Right renal pelvis (tissue), 4 donors: ENCODE results near the gene PTGDR. TPM values are rescaled to one million over a fixed set of nuclear protein-coding genes. Genes with fewer than 3 reads are reported as not detected.
A peak's percentile ranks its signal among the peaks of the same experiment; 100 is the strongest.

ENCODE experiments used
- DNase-seq, 4 donors: peaks; one replicate each; pipeline ENCODE4 v3.0.0-alpha.2; 2013; ENCODE audit warnings: low read depth in 4 of 4, low spot score in 3 of 4, missing footprints in 1 of 4
- polyA plus RNA-seq, 4 donors: library from polyadenylated mRNA; unstranded; fragments of 120-200 nt; gene quantifications; one replicate each; pipeline ENCODE4 v1.2.1, GENCODE V29; 2013; ENCODE audit not compliant: insufficient read length in 4 of 4

The PTGDR gene
- polyA plus RNA-seq, 4 donors, result 0.31 to 0.60 (median 0.53) TPM

DNA sequence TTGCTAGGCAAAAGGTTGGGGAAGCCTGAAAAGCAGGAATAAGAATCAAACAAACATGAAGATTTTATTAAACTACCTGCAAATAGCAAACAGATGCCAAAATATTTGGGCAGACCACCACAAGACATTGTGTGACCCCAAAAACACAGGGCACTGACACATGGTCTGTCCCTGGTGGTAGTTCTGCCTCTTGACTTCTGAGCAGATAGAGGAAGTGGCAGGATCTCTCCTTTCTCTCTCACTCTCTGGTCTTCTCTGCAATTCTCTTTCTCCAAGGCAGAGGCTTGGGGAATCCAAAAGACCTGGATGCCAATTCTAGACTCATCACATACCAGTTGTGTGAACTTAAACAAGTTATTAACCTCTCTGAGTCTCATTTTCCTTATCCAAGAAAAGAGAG, 4.3 kb upstream of the PTGDR start:
- DNase-seq, result no peak

DNA sequence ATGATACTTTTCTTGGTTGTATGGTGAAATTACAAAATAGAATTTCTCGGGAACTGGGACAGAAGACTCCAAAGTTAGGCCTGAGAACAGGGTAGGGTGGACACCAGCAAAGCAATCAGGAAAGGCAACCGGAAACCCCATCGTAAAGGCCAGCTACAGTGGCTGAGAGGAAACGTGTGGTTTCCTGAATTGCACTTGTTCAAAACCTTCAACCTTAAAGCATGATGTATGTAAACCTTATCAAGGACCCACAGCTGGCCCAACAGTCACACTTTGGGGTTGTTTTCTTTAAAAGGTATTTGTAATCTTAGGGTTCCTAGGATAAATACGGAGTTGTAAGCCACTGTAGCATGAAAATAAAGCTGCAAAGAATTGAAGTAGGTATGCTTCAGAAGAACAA, 2.2 kb upstream of the PTGDR start:
- no peak for DNase-seq

DNA sequence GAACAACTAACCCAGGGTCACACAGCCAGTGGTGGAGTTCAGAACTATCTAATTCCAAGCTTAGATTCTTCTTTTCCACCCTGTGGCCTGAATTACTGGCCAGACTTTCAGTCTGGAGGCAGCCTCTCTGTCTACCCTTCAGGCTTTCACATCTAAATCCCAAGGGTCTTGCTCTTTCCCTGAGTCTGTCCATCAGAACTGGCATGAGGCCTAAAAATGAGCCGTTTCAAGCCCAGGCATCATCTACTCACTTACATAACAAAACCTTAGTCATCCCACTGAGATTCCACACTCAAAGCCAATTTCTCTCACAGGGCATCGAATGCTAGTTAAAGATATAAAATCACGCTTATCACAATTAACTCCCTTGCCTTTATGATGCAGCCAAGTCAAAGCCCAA, 1.3 kb upstream of the PTGDR start:
- no peak for DNase-seq

DNA sequence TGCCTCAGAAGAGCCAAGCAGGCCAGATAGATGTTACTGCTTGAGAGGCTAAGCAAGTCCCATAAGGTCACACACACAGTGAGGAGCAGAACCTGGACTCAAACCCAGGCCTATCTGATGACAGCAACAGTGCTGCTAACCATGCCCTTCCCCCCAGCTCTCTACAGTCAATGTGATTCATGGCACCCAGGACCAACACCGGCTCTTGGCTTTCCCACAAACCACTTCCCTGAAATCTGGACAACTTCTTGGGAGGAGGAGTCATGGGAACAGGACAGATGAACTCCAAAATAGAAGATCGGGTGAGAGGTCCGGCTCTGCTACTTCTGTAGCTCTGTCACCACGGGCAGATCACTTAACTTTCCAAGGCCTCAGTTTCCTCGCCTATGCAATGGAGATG, 716 bp upstream of the PTGDR start:
- no peak for DNase-seq

DNA sequence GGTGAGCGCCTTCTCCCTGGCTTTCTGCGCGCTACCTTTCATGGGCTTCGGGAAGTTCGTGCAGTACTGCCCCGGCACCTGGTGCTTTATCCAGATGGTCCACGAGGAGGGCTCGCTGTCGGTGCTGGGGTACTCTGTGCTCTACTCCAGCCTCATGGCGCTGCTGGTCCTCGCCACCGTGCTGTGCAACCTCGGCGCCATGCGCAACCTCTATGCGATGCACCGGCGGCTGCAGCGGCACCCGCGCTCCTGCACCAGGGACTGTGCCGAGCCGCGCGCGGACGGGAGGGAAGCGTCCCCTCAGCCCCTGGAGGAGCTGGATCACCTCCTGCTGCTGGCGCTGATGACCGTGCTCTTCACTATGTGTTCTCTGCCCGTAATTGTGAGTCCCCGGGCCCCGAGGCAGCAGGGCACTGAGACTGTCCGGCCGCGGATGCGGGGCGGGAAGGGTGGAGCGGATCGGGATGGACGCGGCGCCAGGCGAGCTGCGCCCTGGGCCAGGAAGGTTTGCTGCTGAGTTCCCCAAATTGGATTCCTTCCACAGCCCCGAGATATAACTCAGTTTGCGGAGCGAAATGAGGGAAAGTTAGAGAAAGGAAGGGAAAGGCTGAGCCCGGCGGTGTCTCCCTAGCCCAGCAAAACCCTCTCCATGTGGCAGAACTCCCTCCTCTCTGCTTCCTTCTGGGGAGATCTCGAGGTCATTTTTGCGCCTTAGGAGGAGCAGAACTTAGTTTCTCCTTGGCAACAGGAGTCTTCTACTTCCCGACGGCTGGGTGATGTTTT, 972 bp downstream of the PTGDR start:
- DNase-seq, result peak in 1 of 4 donors; percentile 41

- no peak for DNase-seq
These were observed 1.6 kb downstream of the PTGDR start for GRCh38 chr14:52269100-52269499.

- DNase-seq, result no peak
These were observed 2.5 kb downstream of the PTGDR start for GRCh38 chr14:52269982-52270381.

GRCh38 chr14:52271538-52271937, 4.0 kb downstream of the PTGDR start:
- no peak for DNase-seq

DNA sequence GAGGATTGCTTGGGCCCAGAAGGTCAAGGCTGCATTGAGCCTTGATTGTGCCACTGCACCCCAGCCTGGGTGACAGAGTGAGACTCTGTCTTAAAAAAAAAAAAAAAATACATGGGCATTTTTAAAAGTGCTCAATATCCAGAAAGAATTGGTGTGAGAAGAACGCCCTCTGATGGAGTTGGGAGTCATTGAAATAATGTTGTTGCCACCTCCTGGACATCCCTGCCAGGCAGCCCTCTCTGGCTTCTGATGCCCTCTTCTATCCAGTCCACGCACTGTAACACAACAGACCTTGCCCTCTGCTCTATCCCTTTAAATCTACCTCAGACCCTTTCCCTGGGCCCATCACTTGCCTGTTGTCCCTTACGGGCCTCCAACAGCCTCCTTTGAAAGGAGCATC, 4.9 kb downstream of the PTGDR start:
- DNase-seq, result no peak

DNA sequence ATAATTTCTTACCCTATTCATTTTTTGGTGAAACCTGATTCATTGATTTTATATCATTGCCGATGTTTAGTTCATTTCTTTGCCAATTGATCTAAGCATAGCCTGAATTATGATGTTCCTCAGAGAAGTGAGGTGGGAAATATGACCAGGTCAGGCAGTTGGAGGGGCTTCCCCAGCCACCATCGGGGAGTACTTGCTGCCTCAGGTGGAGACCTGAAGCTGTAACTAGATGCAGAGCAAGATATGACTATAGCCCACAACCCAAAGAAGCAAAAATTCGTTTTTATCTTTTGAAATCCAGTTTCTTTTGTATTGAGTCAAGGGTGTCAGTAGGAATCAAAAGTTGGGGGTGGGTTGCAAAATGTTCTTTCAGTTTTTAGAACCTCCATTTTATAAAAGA, 7.9 kb downstream of the PTGDR start:
- DNase-seq, result no peak

- DNase-seq, result no peak
These were observed 10.1 kb downstream of the PTGDR start for GRCh38 chr14:52277552-52277951.

GRCh38 chr14:52279408-52279807, 11.9 kb downstream of the PTGDR start:
- DNase-seq, result no peak

- DNase-seq, result no peak
These were observed 15.6 kb downstream of the PTGDR start for GRCh38 chr14:52283099-52283498.

DNA sequence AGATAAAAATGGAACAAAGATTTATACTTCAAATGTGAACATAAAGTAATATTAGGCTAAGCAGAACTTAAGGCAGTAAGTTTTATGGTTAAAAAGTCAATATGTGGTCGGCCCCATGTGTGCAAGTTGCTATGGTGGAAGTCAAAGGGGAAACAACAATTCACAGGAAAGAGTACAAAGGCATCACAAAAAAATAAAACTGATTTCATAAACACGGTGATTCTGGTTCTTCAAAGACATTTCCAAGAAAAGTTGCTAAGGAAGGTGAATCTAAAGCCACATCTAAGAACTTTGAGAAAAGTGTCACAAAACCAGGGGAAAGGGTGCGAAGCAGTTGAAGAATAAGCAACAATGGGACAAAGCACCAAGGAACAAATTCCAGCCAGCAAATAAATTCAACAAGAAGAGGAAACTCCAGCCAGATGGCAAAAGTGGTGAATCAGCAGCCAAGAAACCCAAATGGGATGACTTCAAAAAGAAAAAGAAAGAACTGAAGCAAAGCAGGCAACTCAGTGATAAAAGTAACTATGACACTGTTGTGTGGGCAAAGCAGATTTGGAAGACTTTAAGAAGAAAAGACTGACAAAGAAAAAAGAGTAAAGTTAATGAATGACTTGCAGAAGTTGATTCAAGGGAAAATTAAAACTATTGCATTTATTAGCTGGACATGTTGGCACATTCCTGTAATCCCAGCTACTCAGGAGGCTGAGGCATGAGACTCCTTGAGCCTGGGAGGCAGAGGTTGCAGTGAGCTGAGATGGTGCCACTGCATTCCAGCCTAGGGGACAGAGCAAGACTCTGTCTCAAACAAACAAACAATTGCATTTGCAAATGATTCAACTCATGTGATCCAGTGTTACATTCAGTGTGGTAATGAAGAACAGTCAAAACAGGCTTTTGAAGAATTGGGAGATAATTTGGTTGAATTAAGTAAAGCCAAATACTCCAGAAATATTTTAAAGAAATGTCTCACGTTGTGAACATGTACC, 19.5 kb downstream of the PTGDR start:
- DNase-seq, result no peak

GRCh38 chr14:52296378-52296777, 28.9 kb downstream of the PTGDR start:
- DNase-seq, result no peak

- no peak for DNase-seq
These were observed 31.3 kb downstream of the PTGDR start for GRCh38 chr14:52298795-52299194.

GRCh38 chr14:52299692-52300278, 32.3 kb downstream of the PTGDR start:
- DNase-seq, result peak in 2 of 4 donors; percentile 23 to 48

DNA sequence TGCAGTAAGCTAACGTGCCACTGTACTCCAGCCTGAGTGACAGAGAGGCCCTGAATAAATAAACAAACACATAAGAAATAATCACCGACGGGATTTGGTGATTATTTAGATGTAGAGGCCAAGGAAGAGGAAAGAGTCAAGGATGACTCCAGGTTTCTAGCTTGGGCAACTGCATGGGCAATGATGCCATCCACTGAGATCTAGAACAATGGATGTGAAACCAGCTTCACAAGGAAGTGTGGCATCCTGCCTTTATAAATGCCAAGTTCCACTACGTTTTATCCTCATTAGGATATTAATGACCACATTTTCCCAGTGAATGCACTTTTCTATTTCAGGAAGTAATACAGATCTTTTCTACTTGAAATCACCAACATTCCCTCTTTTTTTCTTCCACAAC, 35.7 kb downstream of the PTGDR start:
- DNase-seq, result no peak

DNA sequence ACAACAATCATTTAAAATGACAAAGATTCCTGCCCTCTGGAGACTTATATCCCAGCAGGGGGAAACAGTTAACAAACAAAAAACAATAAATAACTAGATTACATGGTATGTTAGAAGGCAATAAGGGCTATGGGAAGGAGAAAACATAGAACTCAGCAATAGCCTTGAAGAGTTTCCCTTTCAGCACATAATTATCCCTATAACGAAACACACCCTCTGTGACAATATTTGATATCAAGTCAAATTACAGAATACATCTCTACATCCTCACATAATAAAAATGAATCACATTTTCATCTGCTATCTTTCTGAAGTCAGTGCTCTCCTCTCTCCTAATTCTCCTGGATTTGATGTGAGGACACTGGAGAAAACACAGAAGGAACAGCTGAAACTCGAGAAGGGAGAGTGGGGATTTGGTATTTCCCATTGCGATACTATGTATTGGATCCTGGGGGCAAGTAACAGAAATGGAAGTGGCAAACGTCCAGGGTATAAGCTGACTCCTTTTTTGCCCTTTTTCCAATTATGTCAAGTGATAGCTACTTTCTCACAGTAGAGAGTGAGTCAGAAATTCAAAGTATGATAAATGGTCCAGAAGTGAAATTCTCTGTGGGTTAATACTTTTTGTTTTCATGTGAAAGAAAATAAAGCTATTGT, 36.9 kb downstream of the PTGDR start:
- no peak for DNase-seq

GRCh38 chr14:52305014-52305413, 37.5 kb downstream of the PTGDR start:
- DNase-seq, result no peak

DNA sequence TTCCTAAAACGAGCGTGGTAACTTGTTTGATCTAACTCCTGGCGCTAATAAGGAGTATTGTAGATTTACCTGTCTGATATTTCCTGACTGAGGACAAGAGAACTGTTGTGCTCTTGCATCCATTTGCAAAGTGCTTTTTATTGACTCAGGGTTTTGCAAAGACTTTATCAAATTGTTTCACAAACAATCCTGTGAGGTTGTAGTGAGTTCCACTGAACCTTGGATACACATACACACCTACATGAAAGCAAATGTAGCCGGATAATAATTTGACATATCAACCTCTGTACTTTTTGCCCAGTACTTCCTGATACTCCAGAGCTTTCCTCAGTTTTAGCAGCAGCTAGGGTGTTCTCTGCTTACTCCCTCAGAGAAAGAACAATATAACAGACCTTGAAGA, 39.9 kb downstream of the PTGDR start:
- no peak for DNase-seq
